Left lung (tissue), 10 donors: Measurements from ENCODE around the gene TELO2. TPM values are rescaled to one million over a fixed set of nuclear protein-coding genes. Genes with fewer than 3 reads are reported as not detected.

ENCODE experiments used
- ATAC-seq: fragments of 200-7000 bp; cut with Tn5 transposase; one replicate; pipeline ENCODE4 v1.9.1; 2020; ENCODE audit warnings: moderate library complexity
- DNase-seq, 4 donors: peaks; one replicate each; pipeline ENCODE4 v3.0.0-alpha.2; 2013 to 2020
- H3K27ac ChIP-seq, 2 donors: fragments of 200-600 bp; sonication (generic) in 1 of 2; one replicate each; pipeline versions ENCODE4 v1.5.0 to v1.8.0; 2020 to 2021
- H3K27me3 ChIP-seq, 2 donors: fragments of 200-600 bp; sonication (generic) in 1 of 2; one replicate each; pipeline versions ENCODE4 v1.5.0 to v1.8.0; 2020 to 2021
- H3K36me3 ChIP-seq, 2 donors: fragments of 200-600 bp; sonication (generic) in 1 of 2; one replicate each; pipeline versions ENCODE4 v1.5.0 to v1.8.0; 2020 to 2021
- H3K4me1 ChIP-seq, 2 donors: fragments of 200-600 bp; one replicate each; pipeline ENCODE4 v1.8.0; 2021
- H3K4me3 ChIP-seq, 2 donors: fragments of 200-600 bp; sonication (generic) in 1 of 2; one replicate each; pipeline versions ENCODE4 v1.5.0 to v1.8.0; 2020 to 2021; ENCODE audit warnings: mild to moderate bottlenecking in 1 of 2
- H3K9me3 ChIP-seq, 2 donors: fragments of 200-600 bp; sonication (generic) in 1 of 2; one replicate each; pipeline versions ENCODE4 v1.5.0 to v1.8.0; 2020 to 2021
- CTCF ChIP-seq, 2 donors: fragments of 200-600 bp; sonication (generic) in 1 of 2; IDR thresholded peaks; one replicate each; pipeline versions ENCODE4 v1.5.0 to v1.8.0; 2021; ENCODE audit warnings: antibody characterized with exemption in 2 of 2
- intact Hi-C, 2 donors: fragments of 100-400 bp; cut with DNase I; formaldehyde crosslinking; loops; one replicate each; pipeline versions ENCODE4 v1.11.2 to v1.14.2; 2022
- polyA plus RNA-seq, 6 donors: library from polyadenylated mRNA; unstranded; fragments of 120-200 nt; gene quantifications; one replicate each; pipeline ENCODE4 v1.2.1, GENCODE V29; 2013; ENCODE audit not compliant: insufficient read length in 6 of 6
- total RNA-seq, 2 donors: library from RNA; stranded (reverse); fragmentation: NEBNext Ultra II Directional; extraction: Animal tissue kit (Norgen Biotek cat#: 25700); gene quantifications; one replicate each; pipeline ENCODE4 v1.2.1, GENCODE V29; 2021
- donor health status: DM: no; HTN: yes; CAD: no.
- donor health status: DM: no; HTN: no; CAD: no.

The TELO2 gene
- total and polyA plus RNA-seq, 8 donors, result 24.5 to 49.1 (median 35.1) TPM

- no peak for TF ChIP-seq CTCF (IDR thresholded peaks at IDR 0.05)
- intact Hi-C loops, result no loop called here
- Histone ChIP-seq H3K27me3 (no peaks in the 10 kb centered on the region), H3K4me3 (no peak overlapping the region), H3K36me3 (peaks cover 0 to 91% of the 10 kb centered on the region in 2 donors), H3K27ac (no peak overlapping the region), H3K4me1 (no peaks in the 10 kb centered on the region), H3K9me3 (no peaks in the 10 kb centered on the region)
- no peak for ATAC-seq
- DNase-seq, result no peak
These were observed 44.5 kb upstream of the TELO2 start for GRCh38 chr16:1448536-1449116.

GRCh38 chr16:1449201-1449788 lies 43.9 kb upstream of the TELO2 start:
- ATAC-seq (no peak), DNase-seq (no peak)
- H3K4me1 ChIP-seq, result no peaks in the 10 kb centered on the region
- no peak overlapping the region for H3K27ac ChIP-seq
- no peak overlapping the region for H3K4me3 ChIP-seq
- intact Hi-C loops, result no loop called here
- no peaks in the 10 kb centered on the region for H3K9me3 ChIP-seq
- TF ChIP-seq CTCF (IDR thresholded peaks at IDR 0.05), result no peak
- peaks cover 0 to 98% of the 10 kb centered on the region in 2 donors for H3K36me3 ChIP-seq
- no peaks in the 10 kb centered on the region for H3K27me3 ChIP-seq

- H3K27me3 ChIP-seq, result no peaks in the 10 kb centered on the region
- no peak for ATAC-seq
- no peak for DNase-seq
- H3K36me3 ChIP-seq, result peaks cover 0 to 100% of the 10 kb centered on the region in 2 donors
- TF ChIP-seq CTCF (IDR thresholded peaks at IDR 0.05), result no peak
- H3K27ac ChIP-seq, result no peak overlapping the region
- H3K9me3 ChIP-seq, result no peaks in the 10 kb centered on the region
- H3K4me3 ChIP-seq, result no peak overlapping the region
- no peaks in the 10 kb centered on the region for H3K4me1 ChIP-seq
- intact Hi-C loops, result no loop called here
These were observed 42.9 kb upstream of the TELO2 start for GRCh38 chr16:1450218-1450617.

GRCh38 chr16:1450841-1451240 lies 42.3 kb upstream of the TELO2 start:
- no peak for TF ChIP-seq CTCF (IDR thresholded peaks at IDR 0.05)
- H3K4me3 ChIP-seq, result no peak overlapping the region
- peaks cover 0 to 100% of the 10 kb centered on the region in 2 donors for H3K36me3 ChIP-seq
- intact Hi-C loops, result no loop called here
- no peaks in the 10 kb centered on the region for H3K4me1 ChIP-seq
- no peak for DNase-seq
- H3K9me3 ChIP-seq, result no peaks in the 10 kb centered on the region
- no peak for ATAC-seq
- no peaks in the 10 kb centered on the region for H3K27me3 ChIP-seq
- H3K27ac ChIP-seq, result no peak overlapping the region

GRCh38 chr16:1451702-1452392 lies 41.3 kb upstream of the TELO2 start:
- ATAC-seq, result no peak
- no peak overlapping the region for H3K27ac ChIP-seq
- no peaks in the 10 kb centered on the region for H3K4me1 ChIP-seq
- peaks cover 0 to 100% of the 10 kb centered on the region in 2 donors for H3K36me3 ChIP-seq
- intact Hi-C loops, result no loop called here
- H3K4me3 ChIP-seq, result no peak overlapping the region
- DNase-seq, result no peak
- H3K27me3 ChIP-seq, result no peaks in the 10 kb centered on the region
- no peaks in the 10 kb centered on the region for H3K9me3 ChIP-seq
- TF ChIP-seq CTCF (IDR thresholded peaks at IDR 0.05), result no peak
